ENCODE results near the gene TAS2R31. TPM values are rescaled to one million over a fixed set of nuclear protein-coding genes. Genes with fewer than 3 reads are reported as not detected.

Gene TAS2R31
- total and polyA plus RNA-seq, 2 of the 13 experiments (the other 11 are each of a cell fraction or from before 2014, with no cell fraction given): 0.96 to 6.5 TPM

Other genes with a start within 250 kb of the TAS2R31 start
- gene TAS2R7, start 228.8 kb downstream of the TAS2R31 start, total RNA-seq (2016; rRNA removed; fragmentation: Illumina TruSeq; extraction: Trizol): not detected in 2 replicates
- gene TAS2R7, start 228.8 kb downstream of the TAS2R31 start, polyA plus RNA-seq (2011; rRNA removed): not detected in 2 replicates
- 0.09 TPM in 1 of 2 replicates, not detected in the other for gene TAS2R8, start 224.1 kb downstream of the TAS2R31 start, total RNA-seq (2016; rRNA removed; fragmentation: Illumina TruSeq; extraction: Trizol)
- gene TAS2R8, start 224.1 kb downstream of the TAS2R31 start, polyA plus RNA-seq (2011; rRNA removed): not detected in 2 replicates
- gene TAS2R9, start 221.2 kb downstream of the TAS2R31 start, total RNA-seq (2016; rRNA removed; fragmentation: Illumina TruSeq; extraction: Trizol): 0.11 TPM in 1 of 2 replicates, not detected in the other
- gene TAS2R9, start 221.2 kb downstream of the TAS2R31 start, polyA plus RNA-seq (2011; rRNA removed): not detected in 2 replicates
- gene TAS2R10, start 205.0 kb downstream of the TAS2R31 start, total RNA-seq (2016; rRNA removed; fragmentation: Illumina TruSeq; extraction: Trizol): 1.00 TPM in 1 of 2 replicates, not detected in the other
- 0.98 and 1.1 TPM in 2 replicates for gene TAS2R10, start 205.0 kb downstream of the TAS2R31 start, polyA plus RNA-seq (2011; rRNA removed)
- 1.2 and 2.3 TPM in 2 replicates for gene PRR4, start 181.9 kb downstream of the TAS2R31 start, total RNA-seq (2016; rRNA removed; fragmentation: Illumina TruSeq; extraction: Trizol)
- 5.4 and 6.0 TPM in 2 replicates for gene PRR4, start 181.9 kb downstream of the TAS2R31 start, polyA plus RNA-seq (2011; rRNA removed)
- 5.5 and 18.8 TPM in 2 replicates for gene PRH1, start 147.2 kb downstream of the TAS2R31 start, total RNA-seq (2016; rRNA removed; fragmentation: Illumina TruSeq; extraction: Trizol)
- 5.3 and 6.4 TPM in 2 replicates for gene PRH1, start 147.2 kb downstream of the TAS2R31 start, polyA plus RNA-seq (2011; rRNA removed)
- 0.46 and 1.3 TPM in 2 replicates for gene TAS2R13, start 121.8 kb downstream of the TAS2R31 start, total RNA-seq (2016; rRNA removed; fragmentation: Illumina TruSeq; extraction: Trizol)
- 0.27 and 0.33 TPM in 2 replicates for gene TAS2R13, start 121.8 kb downstream of the TAS2R31 start, polyA plus RNA-seq (2011; rRNA removed)
- 0.24 TPM in 1 of 2 replicates, not detected in the other for gene PRH2, start 102.2 kb downstream of the TAS2R31 start, total RNA-seq (2016; rRNA removed; fragmentation: Illumina TruSeq; extraction: Trizol)
- 0.48 and 1.3 TPM in 2 replicates for gene PRH2, start 102.2 kb downstream of the TAS2R31 start, polyA plus RNA-seq (2011; rRNA removed)
- 0.32 and 2.3 TPM in 2 replicates for gene TAS2R14, start 92.1 kb downstream of the TAS2R31 start, total RNA-seq (2016; rRNA removed; fragmentation: Illumina TruSeq; extraction: Trizol)
- 0.86 and 1.1 TPM in 2 replicates for gene TAS2R14, start 92.1 kb downstream of the TAS2R31 start, polyA plus RNA-seq (2011; rRNA removed)
- gene TAS2R50, start 44.5 kb downstream of the TAS2R31 start, total RNA-seq (2016; rRNA removed; fragmentation: Illumina TruSeq; extraction: Trizol): 0.28 and 2.2 TPM in 2 replicates
- gene TAS2R50, start 44.5 kb downstream of the TAS2R31 start, polyA plus RNA-seq (2011; rRNA removed): 0.17 and 0.46 TPM in 2 replicates
- 0.48 and 2.9 TPM in 2 replicates for gene TAS2R20, start 33.1 kb downstream of the TAS2R31 start, total RNA-seq (2016; rRNA removed; fragmentation: Illumina TruSeq; extraction: Trizol)
- gene TAS2R20, start 33.1 kb downstream of the TAS2R31 start, polyA plus RNA-seq (2011; rRNA removed): 0.54 and 0.57 TPM in 2 replicates
- gene TAS2R19, start 8.8 kb downstream of the TAS2R31 start, total RNA-seq (2016; rRNA removed; fragmentation: Illumina TruSeq; extraction: Trizol): 0.88 and 5.3 TPM in 2 replicates
- gene TAS2R19, start 8.8 kb downstream of the TAS2R31 start, polyA plus RNA-seq (2011; rRNA removed): 0.30 and 0.62 TPM in 2 replicates
- gene TAS2R46, start 30.9 kb upstream of the TAS2R31 start, total RNA-seq (2016; rRNA removed; fragmentation: Illumina TruSeq; extraction: Trizol): 0.22 and 3.5 TPM in 2 replicates
- gene TAS2R46, start 30.9 kb upstream of the TAS2R31 start, polyA plus RNA-seq (2011; rRNA removed): 0.16 and 0.22 TPM in 2 replicates
- 1.7 TPM in 1 of 2 replicates, not detected in the other for gene TAS2R43, start 60.9 kb upstream of the TAS2R31 start, total RNA-seq (2016; rRNA removed; fragmentation: Illumina TruSeq; extraction: Trizol)
- gene TAS2R43, start 60.9 kb upstream of the TAS2R31 start, polyA plus RNA-seq (2011; rRNA removed): 0.15 TPM in 1 of 2 replicates, not detected in the other
- gene TAS2R30, start 103.2 kb upstream of the TAS2R31 start, total RNA-seq (2016; rRNA removed; fragmentation: Illumina TruSeq; extraction: Trizol): 0.72 and 5.2 TPM in 2 replicates
- gene TAS2R30, start 103.2 kb upstream of the TAS2R31 start, polyA plus RNA-seq (2011; rRNA removed): 0.29 and 0.42 TPM in 2 replicates
- 11.8 and 12.5 TPM in 2 replicates for gene SMIM10L1, start 139.8 kb upstream of the TAS2R31 start, total RNA-seq (2016; rRNA removed; fragmentation: Illumina TruSeq; extraction: Trizol)
- 3.7 and 4.2 TPM in 2 replicates for gene SMIM10L1, start 139.8 kb upstream of the TAS2R31 start, polyA plus RNA-seq (2011; rRNA removed)
- not detected in 2 replicates for gene TAS2R42, start 155.5 kb upstream of the TAS2R31 start, total RNA-seq (2016; rRNA removed; fragmentation: Illumina TruSeq; extraction: Trizol)
- not detected in 2 replicates for gene TAS2R42, start 155.5 kb upstream of the TAS2R31 start, polyA plus RNA-seq (2011; rRNA removed)
- gene PRB3, start 238.3 kb upstream of the TAS2R31 start, total RNA-seq (2016; rRNA removed; fragmentation: Illumina TruSeq; extraction: Trizol): not detected in 2 replicates
- not detected in 2 replicates for gene PRB3, start 238.3 kb upstream of the TAS2R31 start, polyA plus RNA-seq (2011; rRNA removed)